ENCODE results near the gene NEDD4L. TPM values are rescaled to one million over a fixed set of nuclear protein-coding genes. Genes with fewer than 3 reads are reported as not detected.

Gene NEDD4L
- polyA plus RNA-seq, 1 of the 3 experiments (the other 2 are of a cell fraction) = 13.2 TPM

DNA sequence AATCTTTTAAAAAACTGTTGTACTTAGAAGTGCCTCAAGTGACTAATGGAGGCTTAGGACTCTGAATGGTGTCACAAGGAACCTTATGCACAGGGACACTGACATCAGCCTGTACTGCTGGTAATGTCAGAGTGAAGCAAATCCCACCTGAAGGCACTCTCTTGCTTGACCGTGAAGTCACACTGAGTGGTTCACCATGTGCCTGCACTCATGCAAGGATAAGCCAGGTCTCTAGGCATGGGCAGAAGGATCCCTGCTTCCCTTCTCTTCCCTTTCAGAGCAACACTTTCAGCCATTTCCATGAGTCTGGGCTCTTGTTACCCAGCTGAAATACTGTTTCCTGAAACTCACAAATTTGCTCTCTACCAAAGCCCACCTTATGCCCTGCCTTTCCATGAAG, 123.0 kb downstream of the NEDD4L start:
- H3K4me1 ChIP-seq (ENCODE audit: control insufficient read depth in 1 of 2, insufficient read depth in 2 of 2, low read depth in 1 of 2, low read length in 1 of 2) = peaks cover 0 to 2% of the 10 kb centered on the region in 2 experiments; a peak in 1 of 4 replicates
- H4K20me1 ChIP-seq (ENCODE audit: insufficient read depth) = no peaks in the 10 kb centered on the region
- H3K27me3 ChIP-seq (ENCODE audit: insufficient read depth) = no peaks in the 10 kb centered on the region
- no peak overlapping the region for H3K4me2 ChIP-seq
- ChIA-PET POLR2A (no interaction called here), CTCF (interaction anchor here (0.6 to 2.1 kb wide), 3 partner anchors 9 to 124 kb away, joined by 3 to 6 read pairs (median 4); partner anchors contain the start of gene NEDD4L)
- TF ChIP-seq TEAD4 (IDR thresholded peaks at IDR 0.05; ENCODE audit: borderline replicate concordance, insufficient read depth) (no peak), GABPA (IDR thresholded peaks at IDR 0.05; ENCODE audit: low read depth) (no peak), FOSL2 (IDR thresholded peaks at IDR 0.05; ENCODE audit: borderline replicate concordance, low read depth) (no peak), SIN3A (IDR thresholded peaks at IDR 0.05; ENCODE audit: borderline replicate concordance, low read depth, low read length) (no peak), NFIC (IDR thresholded peaks at IDR 0.05; ENCODE audit: borderline replicate concordance) (no peak), RAD21 (IDR thresholded peaks at IDR 0.05; ENCODE audit: low read length) (no peak), IRF3 (IDR thresholded peaks at IDR 0.05; ENCODE audit: low read depth, low read length) (no peak), RCOR1 (IDR thresholded peaks at IDR 0.05; ENCODE audit: low read length) (no peak), CHD2 (IDR thresholded peaks at IDR 0.05; ENCODE audit: low read length, partially characterized antibody) (no peak), NRF1 (IDR thresholded peaks at IDR 0.05; ENCODE audit: low read depth, low read length) (no peak), MEF2A (IDR thresholded peaks at IDR 0.05; ENCODE audit: borderline replicate concordance, low read depth) (no peak), RFX5 (IDR thresholded peaks at IDR 0.05; ENCODE audit: low read length) (no peak), TAF1 (IDR thresholded peaks at IDR 0.05; ENCODE audit: borderline replicate concordance, low read depth, low read length) (no peak), JUND (IDR thresholded peaks at IDR 0.05) (no peak), POLR2AphosphoS5 (IDR thresholded peaks at IDR 0.05; ENCODE audit: low read depth, low read length) (no peak), USF1 (IDR thresholded peaks at IDR 0.05; ENCODE audit: borderline replicate concordance, low read depth) (no peak)
- TF ChIP-seq, protein P1, sequence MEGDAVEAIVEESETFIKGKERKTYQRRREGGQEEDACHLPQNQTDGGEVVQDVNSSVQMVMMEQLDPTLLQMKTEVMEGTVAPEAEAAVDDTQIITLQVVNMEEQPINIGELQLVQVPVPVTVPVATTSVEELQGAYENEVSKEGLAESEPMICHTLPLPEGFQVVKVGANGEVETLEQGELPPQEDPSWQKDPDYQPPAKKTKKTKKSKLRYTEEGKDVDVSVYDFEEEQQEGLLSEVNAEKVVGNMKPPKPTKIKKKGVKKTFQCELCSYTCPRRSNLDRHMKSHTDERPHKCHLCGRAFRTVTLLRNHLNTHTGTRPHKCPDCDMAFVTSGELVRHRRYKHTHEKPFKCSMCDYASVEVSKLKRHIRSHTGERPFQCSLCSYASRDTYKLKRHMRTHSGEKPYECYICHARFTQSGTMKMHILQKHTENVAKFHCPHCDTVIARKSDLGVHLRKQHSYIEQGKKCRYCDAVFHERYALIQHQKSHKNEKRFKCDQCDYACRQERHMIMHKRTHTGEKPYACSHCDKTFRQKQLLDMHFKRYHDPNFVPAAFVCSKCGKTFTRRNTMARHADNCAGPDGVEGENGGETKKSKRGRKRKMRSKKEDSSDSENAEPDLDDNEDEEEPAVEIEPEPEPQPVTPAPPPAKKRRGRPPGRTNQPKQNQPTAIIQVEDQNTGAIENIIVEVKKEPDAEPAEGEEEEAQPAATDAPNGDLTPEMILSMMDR (IDR thresholded peaks at IDR 0.05) = no peak
- TF ChIP-seq, protein P2, sequence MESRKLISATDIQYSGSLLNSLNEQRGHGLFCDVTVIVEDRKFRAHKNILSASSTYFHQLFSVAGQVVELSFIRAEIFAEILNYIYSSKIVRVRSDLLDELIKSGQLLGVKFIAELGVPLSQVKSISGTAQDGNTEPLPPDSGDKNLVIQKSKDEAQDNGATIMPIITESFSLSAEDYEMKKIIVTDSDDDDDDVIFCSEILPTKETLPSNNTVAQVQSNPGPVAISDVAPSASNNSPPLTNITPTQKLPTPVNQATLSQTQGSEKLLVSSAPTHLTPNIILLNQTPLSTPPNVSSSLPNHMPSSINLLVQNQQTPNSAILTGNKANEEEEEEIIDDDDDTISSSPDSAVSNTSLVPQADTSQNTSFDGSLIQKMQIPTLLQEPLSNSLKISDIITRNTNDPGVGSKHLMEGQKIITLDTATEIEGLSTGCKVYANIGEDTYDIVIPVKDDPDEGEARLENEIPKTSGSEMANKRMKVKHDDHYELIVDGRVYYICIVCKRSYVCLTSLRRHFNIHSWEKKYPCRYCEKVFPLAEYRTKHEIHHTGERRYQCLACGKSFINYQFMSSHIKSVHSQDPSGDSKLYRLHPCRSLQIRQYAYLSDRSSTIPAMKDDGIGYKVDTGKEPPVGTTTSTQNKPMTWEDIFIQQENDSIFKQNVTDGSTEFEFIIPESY (IDR thresholded peaks at IDR 0.05; ENCODE audit: borderline replicate concordance, low read depth) = no peak
- no peak overlapping the region for H3K4me3 ChIP-seq (ENCODE audit: low read depth in 2 of 2, low read length in 1 of 2)
- no peaks in the 10 kb centered on the region for H3K9me3 ChIP-seq
- H3K9ac ChIP-seq = no peak overlapping the region
- no peak overlapping the region for H2AFZ ChIP-seq (ENCODE audit: low read depth)
- no peak overlapping the region for H3K27ac ChIP-seq (ENCODE audit: low read depth in 2 of 2, low read length in 1 of 2)
- H3K36me3 ChIP-seq (replicated peaks in 1 of 2; ENCODE audit: control insufficient read depth in 1 of 2, insufficient read depth in 2 of 2, low read length in 1 of 2) = no peaks in the 10 kb centered on the region
- no peaks in the 10 kb centered on the region for H3K79me2 ChIP-seq (ENCODE audit: insufficient read depth)
- no peak for DNase-seq
- no peaks in the 10 kb centered on the region for H3F3A ChIP-seq (replicated peaks; ENCODE audit: insufficient read depth)
- 80% methylated on average over 1 of the region's 1 CpG for WGBS (ENCODE audit: low lambda C conversion rate)
- H3K9me2 ChIP-seq = no peaks in the 10 kb centered on the region

Data from SK-N-SH (cell line).